Spleen (tissue), 11 donors: ENCODE data around the gene GRIA1. TPM values are rescaled to one million over a fixed set of nuclear protein-coding genes. Genes with fewer than 3 reads are reported as not detected.

Experiments used
- DNase-seq: peaks from one replicate; pipeline ENCODE4 v3.0.0-alpha.2; 2020
- H3K27ac ChIP-seq, 8 donors: fragments of 200-600 bp; sonication (generic) in 7 of 8; 1 replicate in 4 of 8; 2 replicates in 4 of 8; pipeline versions ENCODE4 v1.5.0 to v1.8.0; 2016 to 2021; ENCODE audit warnings: inconsistent platforms in 4 of 8, mild to moderate bottlenecking in 4 of 8, moderate library complexity in 1 of 8
- H3K27me3 ChIP-seq, 7 donors: fragments of 200-600 bp; sonication (generic) in 6 of 7; replicated peaks in 1 of 7; 1 replicate in 4 of 7; 2 replicates in 3 of 7; pipeline versions ENCODE4 v1.5.0 to v1.8.0; 2016 to 2021; ENCODE audit warnings: inconsistent platforms in 3 of 7, mild to moderate bottlenecking in 1 of 7
- H3K36me3 ChIP-seq, 6 donors: fragments of 200-600 bp; sonication (generic) in 5 of 6; 1 replicate in 4 of 6; 2 replicates in 2 of 6; pipeline versions ENCODE4 v1.5.0 to v1.8.0; 2016 to 2021; ENCODE audit warnings: inconsistent platforms in 2 of 6
- H3K4me1 ChIP-seq, 6 donors: fragments of 200-600 bp; sonication (generic) in 5 of 6; 1 replicate in 3 of 6; 2 replicates in 3 of 6; pipeline versions ENCODE4 v1.5.0 to v1.8.0; 2016 to 2021; ENCODE audit warnings: inconsistent platforms in 3 of 6
- H3K4me3 ChIP-seq, 8 donors: fragments of 200-600 bp; sonication (generic) in 7 of 8; 1 replicate in 4 of 8; 2 replicates in 4 of 8; pipeline versions ENCODE4 v1.5.0 to v1.8.0; 2016 to 2021; ENCODE audit warnings: inconsistent platforms in 4 of 8, mild to moderate bottlenecking in 4 of 8, moderate library complexity in 2 of 8
- H3K9me3 ChIP-seq, 8 donors: fragments of 200-600 bp; sonication (generic) in 7 of 8; 1 replicate in 4 of 8; 2 replicates in 4 of 8; pipeline versions ENCODE4 v1.5.0 to v1.8.0; 2016 to 2021; ENCODE audit warnings: inconsistent platforms in 4 of 8
- CTCF ChIP-seq, 11 experiments: fragments of 200-600 bp in 7 of 11; fragments of 450-650 bp in 4 of 11; sonication (generic) in 4 of 11; IDR thresholded peaks in 8 of 11; conservative IDR thresholded peaks in 3 of 11; 1 replicate in 7 of 11; 2 replicates in 4 of 11; pipeline versions ENCODE4 v1.4.0 to v1.8.0; 2016 to 2021; ENCODE audit warnings: antibody characterized with exemption in 11 of 11, inconsistent platforms in 4 of 11, mild to moderate bottlenecking in 1 of 11
- POLR2A ChIP-seq, 3 donors: fragments of 450-650 bp; IDR thresholded peaks; one replicate each; pipeline ENCODE4 v1.5.1; 2017; ENCODE audit warnings: antibody characterized with exemption in 3 of 3, mild to moderate bottlenecking in 1 of 3
- POLR2AphosphoS5 ChIP-seq, 3 donors: sonication (generic); formaldehyde crosslinking; IDR thresholded peaks; one replicate each; pipeline ENCODE4 v1.5.1; 2017; ENCODE audit warnings: antibody characterized with exemption in 3 of 3
- WGBS, 5 donors: extraction: QIAGEN DNeasy Blood & Tissue Kit in 3 of 5; methylation state at CpG; one replicate each; pipeline versions ENCODE4 v1.1.5 to v1.1.7; 2013 to 2018; 5-methylcytosine and 5-hydroxymethylcytosine counted together
- intact Hi-C: fragments of 100-400 bp; cut with DNase I; formaldehyde crosslinking; loops from one replicate; pipeline ENCODE4 v1.15.0; 2023; ENCODE audit warnings: low total_unique reads
- polyA plus RNA-seq, 3 donors: library from polyadenylated mRNA; stranded (reverse); fragments of 200-250 nt; gene quantifications; one replicate each; pipeline ENCODE4 v1.2.1, GENCODE V29; 2013
- total RNA-seq, 7 donors: library from RNA; depleted of rRNA in 3 of 7; stranded (reverse); fragments of >200 nt in 3 of 7; fragmentation: NEBNext Ultra II Directional in 4 of 7; extraction: Animal tissue kit (Norgen Biotek cat#: 25700) in 4 of 7; gene quantifications; one replicate each; pipeline versions ENCODE4 v1.1.0 to v1.2.1, GENCODE V29; 2016 to 2021
- donor health status: healthy with polysubstance abuse.
- donor health status: DM: no; HTN: no; CAD: no; lungs with moderate emphysema.
- donor health status: DM: no; HTN: no; CAD: no.
- donor health status: Bipolar disorder and iron deficiency.
- donor health status: healthy.
- donor health status: DM: no; HTN: no; CAD: no.
- donor health status: DM: yes; HTN: yes; CAD: no.

GRIA1 gene
- total and polyA plus RNA-seq, 10 donors, result 0.02 to 0.19 (median 0.09) TPM; not detected in 6

- TF ChIP-seq POLR2A (IDR thresholded peaks at IDR 0.05) (no peak), CTCF (IDR thresholded peaks at IDR 0.05 in 8 of 11, conservative IDR thresholded peaks at IDR 0.05 in 3 of 11) (no peak)
- no peak for DNase-seq
- no peak overlapping the region for H3K4me3 ChIP-seq
- H3K27ac ChIP-seq, result no peak overlapping the region
- H3K4me1 ChIP-seq, result peaks cover 0 to 14% (median 6%) of the 10 kb centered on the region in 6 donors
- intact Hi-C loops, result no loop called here
- H3K36me3 ChIP-seq, result no peaks in the 10 kb centered on the region
- no peaks in the 10 kb centered on the region for H3K9me3 ChIP-seq
- H3K27me3 ChIP-seq, result peaks cover 0 to 24% (median 0%) of the 10 kb centered on the region in 7 donors
- WGBS, 5 donors, result 45 to 58% (median 54%) methylated on average over 2 of the region's 2 CpGs
These were observed 254.3 kb downstream of the GRIA1 start for GRCh38 chr5:153744751-153745150.

GRCh38 chr5:153745778-153746395, 255.4 kb downstream of the GRIA1 start:
- intact Hi-C loops, result no loop called here
- H3K4me3 ChIP-seq, result no peak overlapping the region
- H3K27me3 ChIP-seq, result peaks cover 0 to 24% (median 0%) of the 10 kb centered on the region in 7 donors
- no peaks in the 10 kb centered on the region for H3K36me3 ChIP-seq
- DNase-seq, result no peak
- no peak overlapping the region for H3K27ac ChIP-seq
- H3K9me3 ChIP-seq, result no peaks in the 10 kb centered on the region
- peaks cover 0 to 14% (median 6%) of the 10 kb centered on the region in 6 donors for H3K4me1 ChIP-seq
- TF ChIP-seq POLR2A (IDR thresholded peaks at IDR 0.05) (no peak), CTCF (IDR thresholded peaks at IDR 0.05 in 8 of 11, conservative IDR thresholded peaks at IDR 0.05 in 3 of 11) (no peak), POLR2AphosphoS5 (IDR thresholded peaks at IDR 0.05) (no peak)
- 5 to 15% (median 9%) methylated on average over 5 of the region's 5 CpGs for WGBS, 5 donors

- TF ChIP-seq POLR2AphosphoS5 (IDR thresholded peaks at IDR 0.05) (no peak), CTCF (IDR thresholded peaks at IDR 0.05 in 8 of 11, conservative IDR thresholded peaks at IDR 0.05 in 3 of 11) (no peak), POLR2A (IDR thresholded peaks at IDR 0.05) (no peak)
- H3K27ac ChIP-seq, result no peak overlapping the region
- no peak overlapping the region for H3K4me3 ChIP-seq
- DNase-seq, result no peak
- peaks cover 0 to 24% (median 0%) of the 10 kb centered on the region in 7 donors for H3K27me3 ChIP-seq
- 7 to 25% (median 15%) methylated on average over 3 of the region's 3 CpGs for WGBS, 5 donors
- peaks cover 0 to 14% (median 6%) of the 10 kb centered on the region in 6 donors for H3K4me1 ChIP-seq
- no peaks in the 10 kb centered on the region for H3K9me3 ChIP-seq
- H3K36me3 ChIP-seq, result no peaks in the 10 kb centered on the region
- intact Hi-C loops, result no loop called here
These were observed 256.0 kb downstream of the GRIA1 start for GRCh38 chr5:153746440-153746839.

GRCh38 chr5:153748823-153749222, 258.4 kb downstream of the GRIA1 start:
- intact Hi-C loops, result no loop called here
- H3K36me3 ChIP-seq, result no peaks in the 10 kb centered on the region
- no peak overlapping the region for H3K27ac ChIP-seq
- peaks cover 0 to 14% (median 6%) of the 10 kb centered on the region in 6 donors for H3K4me1 ChIP-seq
- 83 to 94% (median 85%) methylated on average over 2 of the region's 2 CpGs for WGBS, 5 donors
- no peak for TF ChIP-seq POLR2A (IDR thresholded peaks at IDR 0.05)
- TF ChIP-seq POLR2AphosphoS5 (IDR thresholded peaks at IDR 0.05), result no peak
- no peak for TF ChIP-seq CTCF (IDR thresholded peaks at IDR 0.05 in 8 of 11, conservative IDR thresholded peaks at IDR 0.05 in 3 of 11)
- H3K9me3 ChIP-seq, result no peaks in the 10 kb centered on the region
- no peak for DNase-seq
- peaks cover 0 to 12% (median 0%) of the 10 kb centered on the region in 7 donors for H3K27me3 ChIP-seq
- H3K4me3 ChIP-seq, result no peak overlapping the region
